Activated naive CD8-positive, alpha-beta T cell treated with anti-CD3 and anti-CD28 coated beads, Interleukin-2, amount 10 ng/mL, durations not matched to agents 7 days and 5 days (primary cell): Measurements from ENCODE around the gene HS3ST2. TPM values are rescaled to one million over a fixed set of nuclear protein-coding genes. Genes with fewer than 3 reads are reported as not detected.
"Not testable (repeated sequence)": the region's sequence is repeated elsewhere in the genome, so short reads cannot be mapped to it uniquely, and the experiment has no call there.

Source experiments
- ATAC-seq: fragments of 150-1000 bp; cut with Tn5 transposase; one replicate; pipeline ENCODE4 v1.10.0; 2021; ENCODE audit warnings: low read depth, moderate library complexity
- POLR2A ChIA-PET: fragments of 350-600 bp; sonication (Branson Sonifier 250); formaldehyde crosslinking; loops from one replicate; lab custom pipeline; 2021; ENCODE audit warnings: antibody characterized with exemption; lab: Charles Lee
- DNase-seq: peaks from one replicate; pipeline ENCODE4 v3.0.0; 2021
- H3K27ac Mint-ChIP-seq: one replicate; pipeline ENCODE4 v1.8.0; 2022; ENCODE audit warnings: mild to moderate bottlenecking, mixed read lengths
- H3K27me3 Mint-ChIP-seq: one replicate; pipeline ENCODE4 v1.8.0; 2022; ENCODE audit warnings: mild to moderate bottlenecking, moderate library complexity, mixed read lengths
- H3K36me3 Mint-ChIP-seq: one replicate; pipeline ENCODE4 v1.8.0; 2021; ENCODE audit warnings: mild to moderate bottlenecking, mixed read lengths
- H3K4me1 Mint-ChIP-seq: one replicate; pipeline ENCODE4 v1.8.0; 2021; ENCODE audit warnings: mixed read lengths
- H3K4me3 Mint-ChIP-seq: one replicate; pipeline ENCODE4 v1.8.0; 2022; ENCODE audit warnings: mild to moderate bottlenecking, moderate library complexity, mixed read lengths
- H3K9me3 Mint-ChIP-seq: one replicate; pipeline ENCODE4 v1.8.0; 2021; ENCODE audit warnings: mixed read lengths
- total RNA-seq, 2 experiments: library from RNA; stranded (reverse); gene quantifications; one replicate each; pipeline ENCODE4 v1.2.3, GENCODE V29; 2021

Gene HS3ST2
- total RNA-seq, 2 experiments from 2014 or later, result 0.17 to 0.45 TPM

DNA sequence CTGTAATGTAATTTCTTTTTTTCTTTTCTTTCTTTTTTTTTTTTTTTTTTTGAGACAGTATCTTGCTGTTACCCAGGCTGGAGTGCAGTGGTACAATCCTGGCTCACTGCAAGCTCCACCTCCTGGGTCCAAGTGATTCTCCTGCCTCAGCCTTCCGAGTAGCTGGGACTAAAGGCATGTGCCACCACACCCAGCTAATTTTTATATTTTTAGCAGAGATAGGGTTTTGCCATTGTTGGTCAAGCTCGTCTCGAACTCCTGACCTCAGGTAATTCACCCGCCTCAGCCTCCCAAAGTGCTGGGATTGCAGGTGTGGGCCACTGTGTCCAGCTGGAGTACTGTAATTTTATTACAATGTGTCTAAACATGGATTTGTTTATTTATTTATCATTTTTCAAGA, 28.1 kb downstream of the HS3ST2 start:
- H3K4me1 Mint-ChIP-seq, H3K9me3 Mint-ChIP-seq, ATAC-seq, H3K36me3 Mint-ChIP-seq, H3K27ac Mint-ChIP-seq, H3K4me3 Mint-ChIP-seq, DNase-seq, POLR2A ChIA-PET: not testable (repeated sequence)
- H3K27me3 Mint-ChIP-seq, result peaks cover 17% of the 10 kb centered on the region

DNA sequence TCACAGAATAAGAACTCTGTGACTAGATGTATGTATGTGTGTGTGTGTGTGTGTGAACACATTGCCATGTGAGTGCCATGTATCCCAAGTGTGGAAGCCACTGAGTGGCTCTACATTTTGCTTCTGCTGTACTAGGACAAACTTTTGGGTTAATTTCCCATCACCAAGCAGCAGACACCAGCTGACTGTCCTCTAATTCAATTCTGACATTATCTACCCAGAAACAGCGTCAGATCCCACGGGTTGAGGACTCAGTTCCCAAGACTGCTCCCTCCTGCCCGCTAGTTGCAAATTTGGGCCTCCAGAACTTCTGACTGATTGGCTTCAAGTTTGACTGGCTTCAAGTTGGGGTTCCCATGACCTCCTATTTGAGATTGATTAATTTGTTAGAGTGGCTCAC, 29.2 kb downstream of the HS3ST2 start:
- H3K4me1 Mint-ChIP-seq, result peaks cover 8% of the 10 kb centered on the region
- no peak for ATAC-seq
- H3K9me3 Mint-ChIP-seq, result peaks cover 1% of the 10 kb centered on the region
- no peak for DNase-seq
- H3K27me3 Mint-ChIP-seq, result peaks cover 18% of the 10 kb centered on the region
- no peak overlapping the region for H3K27ac Mint-ChIP-seq
- POLR2A ChIA-PET, result no interaction called here
- no peaks in the 10 kb centered on the region for H3K36me3 Mint-ChIP-seq
- no peak overlapping the region for H3K4me3 Mint-ChIP-seq

DNA sequence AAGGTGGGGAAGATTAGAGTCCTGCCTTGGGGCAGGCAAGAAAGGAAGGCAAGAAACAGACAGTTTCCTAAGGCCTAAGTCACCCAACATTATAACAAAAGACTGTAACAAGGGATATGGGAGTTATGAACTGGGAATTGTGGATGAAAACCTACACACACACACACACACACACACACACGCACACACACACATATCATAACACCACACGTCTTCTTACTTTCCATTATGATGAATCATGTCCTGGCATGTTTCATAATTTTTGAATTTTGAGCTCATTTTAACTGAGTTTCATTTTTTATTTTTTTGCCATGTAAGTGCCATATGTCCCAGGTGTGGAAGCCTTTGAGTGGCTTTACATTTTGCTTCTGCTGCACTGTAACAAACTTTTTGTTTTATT, 29.9 kb downstream of the HS3ST2 start:
- H3K9me3 Mint-ChIP-seq, result peaks cover 1% of the 10 kb centered on the region
- DNase-seq (no peak), ATAC-seq (no peak)
- H3K4me1 Mint-ChIP-seq, result peaks cover 8% of the 10 kb centered on the region
- peaks cover 18% of the 10 kb centered on the region for H3K27me3 Mint-ChIP-seq
- POLR2A ChIA-PET, result no interaction called here
- H3K36me3 Mint-ChIP-seq, result no peaks in the 10 kb centered on the region
- H3K27ac Mint-ChIP-seq, result no peak overlapping the region
- no peak overlapping the region for H3K4me3 Mint-ChIP-seq

DNA sequence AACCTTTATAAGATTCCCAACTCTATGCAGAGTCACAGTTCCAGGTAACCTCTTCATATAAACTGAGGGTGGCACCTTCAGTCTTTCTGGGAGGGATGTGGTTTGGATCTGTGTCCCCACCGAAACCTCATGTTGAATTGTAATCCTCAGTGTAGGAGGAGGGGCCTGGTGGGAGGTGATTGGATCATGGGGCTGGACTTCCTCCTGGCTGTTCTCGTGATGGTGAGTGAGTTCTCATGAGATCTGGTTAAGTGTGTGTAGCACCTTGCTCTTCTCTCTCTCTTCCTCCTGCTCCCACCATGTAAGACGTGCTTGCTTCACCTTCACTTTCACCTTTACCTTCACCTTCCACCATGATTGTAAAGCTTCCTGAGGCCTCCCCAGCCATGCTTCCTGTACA, 30.5 kb downstream of the HS3ST2 start:
- no peak overlapping the region for H3K27ac Mint-ChIP-seq
- no peaks in the 10 kb centered on the region for H3K36me3 Mint-ChIP-seq
- peaks cover 8% of the 10 kb centered on the region for H3K4me1 Mint-ChIP-seq
- DNase-seq (no peak), ATAC-seq (no peak)
- peaks cover 1% of the 10 kb centered on the region for H3K9me3 Mint-ChIP-seq
- H3K4me3 Mint-ChIP-seq, result no peak overlapping the region
- POLR2A ChIA-PET, result no interaction called here
- peaks cover 21% of the 10 kb centered on the region for H3K27me3 Mint-ChIP-seq

DNA sequence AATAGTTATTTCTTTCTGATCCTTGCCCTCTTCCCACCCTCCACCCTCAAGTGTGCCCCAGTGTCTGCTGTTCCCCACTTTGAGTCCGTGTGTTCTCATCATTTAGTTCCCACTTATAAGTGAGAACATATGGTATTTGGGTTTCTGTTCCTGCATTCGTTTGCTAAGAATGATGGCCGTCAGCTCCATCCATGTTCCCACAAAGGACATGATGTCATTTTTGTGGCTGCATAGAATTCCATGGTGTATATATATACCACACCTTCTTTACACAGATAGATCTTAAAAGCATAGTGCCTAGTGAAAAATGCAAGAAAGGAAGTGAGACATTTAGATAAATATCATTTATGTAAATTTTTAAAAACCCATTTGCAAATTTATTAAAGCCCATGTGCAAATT, 33.1 kb downstream of the HS3ST2 start:
- peaks cover 21% of the 10 kb centered on the region for H3K27me3 Mint-ChIP-seq
- H3K9me3 Mint-ChIP-seq, result peaks cover 1% of the 10 kb centered on the region
- POLR2A ChIA-PET, result no interaction called here
- no peak for ATAC-seq
- no peaks in the 10 kb centered on the region for H3K36me3 Mint-ChIP-seq
- DNase-seq, result no peak
- peaks cover 8% of the 10 kb centered on the region for H3K4me1 Mint-ChIP-seq
- H3K27ac Mint-ChIP-seq, result no peak overlapping the region
- no peak overlapping the region for H3K4me3 Mint-ChIP-seq

DNA sequence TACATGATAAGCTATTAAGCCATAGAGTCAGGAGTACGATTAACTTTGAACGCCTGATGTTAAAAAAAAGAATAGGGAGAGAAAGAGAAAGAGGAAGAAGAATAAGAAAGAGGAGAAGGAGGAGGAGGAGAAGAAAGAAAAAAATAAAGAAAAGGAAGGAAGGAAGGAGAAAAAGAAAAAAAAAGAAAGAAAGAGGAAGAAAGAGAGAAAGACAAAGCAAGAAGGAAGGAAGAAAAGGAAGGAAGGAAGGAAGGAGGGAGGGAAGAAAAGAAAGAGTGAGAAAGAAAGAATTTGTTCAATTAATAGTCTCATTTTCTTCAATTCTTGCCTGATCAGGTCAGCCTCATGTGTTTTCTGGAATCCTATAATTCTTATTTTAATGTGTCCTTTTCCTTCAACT, 33.7 kb downstream of the HS3ST2 start:
- Mint-ChIP-seq H3K4me1 (peaks cover 8% of the 10 kb centered on the region), H3K27ac (no peak overlapping the region), H3K9me3 (peaks cover 1% of the 10 kb centered on the region), H3K27me3 (peaks cover 19% of the 10 kb centered on the region), H3K36me3 (no peaks in the 10 kb centered on the region), H3K4me3 (no peak overlapping the region)
- POLR2A ChIA-PET, result no interaction called here
- ATAC-seq, result no peak
- DNase-seq, result no peak

DNA sequence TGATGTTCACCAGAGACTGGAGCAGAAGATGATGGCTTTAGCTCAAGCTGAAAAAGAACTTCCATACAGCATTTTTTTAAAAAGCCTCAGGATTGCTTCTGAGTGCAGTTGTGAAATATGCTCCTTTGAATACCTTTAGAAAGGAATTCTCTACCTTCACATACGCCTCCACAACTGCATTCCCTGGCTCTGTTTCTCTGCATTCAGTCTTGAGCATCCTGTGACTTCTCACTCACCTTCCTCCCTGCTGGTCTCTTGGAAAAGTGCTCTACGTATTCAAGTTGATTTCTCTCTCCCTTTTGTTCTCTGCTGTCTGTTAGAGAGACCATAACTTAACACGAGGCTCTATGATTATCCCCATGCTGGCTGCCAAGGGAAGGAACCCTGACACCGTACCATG, 34.5 kb downstream of the HS3ST2 start:
- no peak overlapping the region for H3K4me3 Mint-ChIP-seq
- H3K9me3 Mint-ChIP-seq, result peaks cover 1% of the 10 kb centered on the region
- POLR2A ChIA-PET, result no interaction called here
- no peak for ATAC-seq
- peaks cover 16% of the 10 kb centered on the region for H3K27me3 Mint-ChIP-seq
- H3K27ac Mint-ChIP-seq, result no peak overlapping the region
- no peaks in the 10 kb centered on the region for H3K36me3 Mint-ChIP-seq
- no peak for DNase-seq
- peaks cover 8% of the 10 kb centered on the region for H3K4me1 Mint-ChIP-seq

DNA sequence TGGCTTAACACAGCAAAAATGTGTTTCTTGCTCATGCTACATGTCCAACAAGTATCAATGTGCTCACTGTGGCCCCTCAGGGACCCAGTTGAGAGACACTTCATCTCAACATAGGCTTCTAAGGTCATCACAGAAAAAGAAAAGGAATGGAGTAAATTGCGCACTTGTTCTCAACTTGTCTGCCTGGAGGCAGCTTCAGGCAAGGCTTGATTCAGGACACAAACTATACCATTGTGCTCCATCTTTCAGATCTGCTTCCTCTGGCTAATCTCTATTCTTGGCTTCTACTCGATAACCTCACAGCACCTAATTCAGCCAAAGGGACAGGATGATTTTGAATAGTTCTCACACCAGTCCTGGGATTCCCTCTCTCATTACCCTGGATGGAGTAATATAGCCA, 35.6 kb downstream of the HS3ST2 start:
- H3K4me1 Mint-ChIP-seq, result peaks cover 2% of the 10 kb centered on the region
- POLR2A ChIA-PET, result no interaction called here
- DNase-seq (no peak), ATAC-seq (no peak)
- no peaks in the 10 kb centered on the region for H3K36me3 Mint-ChIP-seq
- peaks cover 17% of the 10 kb centered on the region for H3K27me3 Mint-ChIP-seq
- H3K27ac Mint-ChIP-seq, result no peak overlapping the region
- H3K4me3 Mint-ChIP-seq, result no peak overlapping the region
- peaks cover 1% of the 10 kb centered on the region for H3K9me3 Mint-ChIP-seq

DNA sequence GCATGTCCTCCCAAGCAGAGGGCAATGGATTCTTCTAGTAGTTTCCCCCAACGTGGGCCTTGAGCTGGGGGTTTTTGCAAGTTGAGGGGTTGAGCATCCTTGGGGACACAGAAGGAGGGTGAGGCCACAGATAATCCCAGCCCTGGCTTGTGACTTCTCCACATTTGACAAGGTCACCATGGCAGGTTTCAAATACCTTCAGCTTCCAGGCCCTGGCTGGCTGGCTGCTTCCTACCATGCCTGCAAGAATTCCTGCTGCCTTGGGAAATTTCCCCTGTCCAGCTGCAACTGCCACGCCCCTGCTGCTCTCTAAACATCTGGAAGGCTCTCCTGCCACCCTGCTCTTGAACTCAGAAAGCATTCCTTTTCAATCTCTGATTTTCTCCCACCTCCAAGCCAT, 41.3 kb downstream of the HS3ST2 start:
- no peaks in the 10 kb centered on the region for H3K9me3 Mint-ChIP-seq
- POLR2A ChIA-PET, result no interaction called here
- DNase-seq (no peak), ATAC-seq (no peak)
- peaks cover 14% of the 10 kb centered on the region for H3K27me3 Mint-ChIP-seq
- H3K36me3 Mint-ChIP-seq, result no peaks in the 10 kb centered on the region
- H3K4me1 Mint-ChIP-seq, result no peaks in the 10 kb centered on the region
- no peak overlapping the region for H3K4me3 Mint-ChIP-seq
- no peak overlapping the region for H3K27ac Mint-ChIP-seq

DNA sequence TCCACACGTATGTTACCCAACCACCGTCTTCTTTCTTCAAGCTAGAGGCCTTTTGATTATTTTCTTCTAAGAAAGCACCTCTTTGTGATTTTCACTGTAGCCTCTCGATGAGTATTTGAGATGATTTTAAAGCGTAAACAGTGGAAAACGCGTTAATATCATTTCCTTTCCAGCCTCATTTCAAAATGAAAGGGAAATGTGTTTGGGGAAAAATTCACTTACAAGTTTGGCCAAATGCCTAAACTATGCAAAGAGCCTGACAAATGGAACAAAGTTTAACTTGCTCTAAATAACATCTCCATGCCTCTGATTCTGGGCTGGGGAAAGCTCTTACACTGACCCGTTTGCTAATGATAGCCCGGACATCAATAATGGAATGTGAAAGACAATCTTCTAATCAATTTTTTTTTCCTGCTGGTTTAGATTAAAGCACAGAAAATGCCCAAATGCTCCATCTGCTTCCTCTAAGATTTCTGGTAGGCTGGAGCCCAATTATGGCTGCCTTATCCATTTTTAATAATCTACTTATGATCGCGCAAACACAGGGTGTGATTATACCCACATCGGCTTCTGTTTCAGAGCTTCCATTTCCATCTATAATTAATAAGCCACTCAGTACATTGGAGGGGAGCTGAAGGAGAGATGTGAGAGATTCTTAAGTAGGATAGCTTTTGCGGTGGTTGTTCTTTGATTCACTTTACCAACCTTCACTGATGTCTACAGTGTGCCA, 43.5 kb downstream of the HS3ST2 start:
- H3K4me1 Mint-ChIP-seq, result no peaks in the 10 kb centered on the region
- DNase-seq, result no peak
- H3K36me3 Mint-ChIP-seq, result no peaks in the 10 kb centered on the region
- peaks cover 14% of the 10 kb centered on the region for H3K27me3 Mint-ChIP-seq
- no peak overlapping the region for H3K27ac Mint-ChIP-seq
- H3K9me3 Mint-ChIP-seq, result no peaks in the 10 kb centered on the region
- H3K4me3 Mint-ChIP-seq, result no peak overlapping the region
- POLR2A ChIA-PET, result no interaction called here
- ATAC-seq, result no peak

DNA sequence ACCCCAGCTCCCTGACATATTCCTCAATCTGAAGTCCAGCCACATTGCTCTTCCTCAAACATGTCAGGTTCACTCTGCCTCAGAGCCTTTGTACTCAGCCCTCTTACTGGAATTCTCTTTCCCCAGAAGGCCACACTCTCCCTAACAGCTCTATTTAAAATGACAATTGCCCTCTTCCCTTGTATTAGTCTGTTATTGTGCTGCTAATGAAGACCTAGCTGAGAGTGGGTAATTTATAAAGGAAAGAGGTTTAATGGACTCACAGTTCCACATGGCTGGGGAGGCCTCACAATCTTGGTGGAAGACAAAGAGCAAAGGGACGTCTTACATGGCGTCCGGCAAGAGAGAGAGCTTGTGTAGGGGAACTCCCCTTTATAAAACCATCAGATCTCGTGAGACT, 46.0 kb downstream of the HS3ST2 start:
- Mint-ChIP-seq H3K4me1 (no peaks in the 10 kb centered on the region), H3K27me3 (peaks cover 10% of the 10 kb centered on the region), H3K9me3 (no peaks in the 10 kb centered on the region), H3K36me3 (no peaks in the 10 kb centered on the region), H3K4me3 (no peak overlapping the region), H3K27ac (no peak overlapping the region)
- ATAC-seq (no peak), DNase-seq (no peak)
- POLR2A ChIA-PET, result no interaction called here

DNA sequence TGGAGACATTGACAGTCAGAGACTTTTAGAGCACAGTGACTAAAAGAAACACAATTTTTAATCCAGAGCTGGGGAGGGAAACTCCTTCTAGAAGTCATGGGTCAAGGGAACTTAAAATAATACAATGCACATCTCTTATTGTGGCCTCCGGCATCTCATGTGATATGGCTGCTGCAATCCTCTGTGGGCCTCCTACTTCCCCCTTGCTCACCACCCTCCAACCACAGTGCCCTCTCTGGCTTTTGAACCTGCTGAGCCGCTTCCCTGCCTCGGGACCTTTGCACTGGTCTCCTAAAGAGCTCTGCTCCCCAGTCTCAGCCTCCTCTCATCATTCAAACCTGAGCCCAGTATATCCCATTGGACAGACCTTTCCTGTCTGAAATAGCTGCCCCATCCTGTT, 47.6 kb downstream of the HS3ST2 start:
- Mint-ChIP-seq H3K27ac (no peak overlapping the region), H3K9me3 (no peaks in the 10 kb centered on the region), H3K36me3 (no peaks in the 10 kb centered on the region), H3K27me3 (peaks cover 12% of the 10 kb centered on the region), H3K4me1 (no peaks in the 10 kb centered on the region), H3K4me3 (no peak overlapping the region)
- ATAC-seq (no peak), DNase-seq (no peak)
- POLR2A ChIA-PET, result no interaction called here

DNA sequence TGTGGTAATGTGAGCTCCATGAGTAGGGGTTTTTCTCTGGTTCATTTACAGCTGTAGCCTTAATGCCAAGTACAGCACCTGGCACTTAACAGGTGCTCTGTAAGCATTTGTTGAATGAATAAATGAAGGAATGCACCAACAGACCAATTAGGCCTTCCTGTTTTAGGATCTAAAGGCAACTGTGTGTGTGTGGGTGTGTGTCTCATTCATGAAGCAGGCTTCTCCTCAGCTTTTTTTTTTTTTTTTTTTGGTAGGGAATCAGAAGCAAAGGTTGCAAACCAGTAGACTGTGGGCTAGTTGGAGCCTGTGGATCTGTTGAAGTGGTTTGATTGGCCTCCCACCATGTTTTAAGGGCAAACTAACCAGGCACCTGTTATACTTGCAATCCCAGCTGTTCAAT, 48.1 kb downstream of the HS3ST2 start:
- Mint-ChIP-seq H3K27me3 (peaks cover 12% of the 10 kb centered on the region), H3K4me3 (no peak overlapping the region), H3K27ac (no peak overlapping the region), H3K36me3 (no peaks in the 10 kb centered on the region), H3K9me3 (no peaks in the 10 kb centered on the region), H3K4me1 (no peaks in the 10 kb centered on the region)
- ATAC-seq (no peak), DNase-seq (no peak)
- POLR2A ChIA-PET, result no interaction called here

DNA sequence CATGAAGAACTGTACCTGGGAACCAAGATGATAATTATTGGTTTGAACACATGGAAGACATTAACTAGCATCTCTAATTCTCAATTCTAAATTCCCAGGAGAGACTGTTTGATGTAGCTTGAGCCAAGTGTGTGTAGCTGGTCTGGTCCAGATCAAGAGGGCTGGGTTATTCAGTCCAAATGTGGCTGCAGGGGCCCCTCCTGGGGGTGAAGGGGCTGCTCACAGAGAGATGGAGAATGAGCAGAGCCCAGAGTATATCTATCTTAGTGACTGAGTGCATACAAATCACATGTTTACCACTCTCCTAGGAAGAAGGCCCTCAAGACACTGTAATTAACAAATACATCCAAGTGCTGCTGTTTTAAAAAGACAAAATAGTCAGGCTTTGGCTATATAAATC, 50.4 kb downstream of the HS3ST2 start:
- Mint-ChIP-seq H3K4me3 (no peak overlapping the region), H3K27ac (no peak overlapping the region), H3K9me3 (no peaks in the 10 kb centered on the region), H3K4me1 (no peaks in the 10 kb centered on the region), H3K36me3 (no peaks in the 10 kb centered on the region), H3K27me3 (peaks cover 5% of the 10 kb centered on the region)
- POLR2A ChIA-PET, result no interaction called here
- DNase-seq (no peak), ATAC-seq (no peak)
